Stimulated activated CD8-positive, alpha-beta memory T cell treated with anti-CD3 and anti-CD28 coated beads, Interleukin-7, amount 100 ng/mL, for 1 hour (primary cell): ENCODE results near the gene LGR4.
"Not testable (repeated sequence)": the region's sequence is repeated elsewhere in the genome, so short reads cannot be mapped to it uniquely, and the experiment has no call there.

Experiments
- DNase-seq, 2 donors: peaks; one replicate each; pipeline ENCODE4 v3.0.0-alpha.2; 2020; ENCODE audit warnings: low read depth in 2 of 2

LGR4 gene

DNA sequence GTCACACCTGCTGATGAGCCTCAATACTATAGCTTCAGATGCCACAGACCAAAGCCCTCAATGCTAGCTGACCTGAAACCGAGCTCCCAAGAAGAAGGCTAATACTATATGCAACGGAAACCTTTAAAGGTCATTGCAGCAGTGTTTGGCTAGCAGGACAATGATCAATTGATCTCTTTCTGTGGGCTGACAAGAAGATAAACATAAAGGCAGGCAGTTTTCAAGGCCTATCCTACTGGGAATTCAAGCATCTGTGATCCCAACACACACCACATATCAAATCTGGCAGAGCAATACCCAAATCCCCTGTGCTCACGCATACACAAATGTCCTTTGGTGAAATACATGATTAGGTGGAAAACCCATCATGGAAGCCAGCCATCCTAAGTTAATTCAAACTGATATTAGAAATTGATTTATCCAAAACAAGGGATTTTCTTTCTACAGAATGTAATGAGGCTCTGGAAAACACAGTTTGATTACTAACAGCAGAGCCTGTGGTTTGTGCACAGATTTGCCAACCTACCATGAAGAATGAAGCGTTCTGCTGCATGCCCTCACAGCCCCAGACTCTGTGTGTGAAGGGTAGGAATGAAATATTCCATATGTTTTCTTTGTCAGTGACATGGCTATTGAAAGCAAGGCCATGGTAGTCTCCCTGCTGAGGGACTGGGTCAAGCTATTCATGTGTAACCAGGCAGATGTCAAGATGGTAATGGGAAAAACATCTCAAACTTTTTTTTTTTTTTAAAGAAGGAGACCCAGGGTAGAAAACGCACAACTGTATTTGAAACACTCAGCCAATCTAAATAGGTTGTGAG, 12.2 kb downstream of the LGR4 start:
- no peak for DNase-seq

DNA sequence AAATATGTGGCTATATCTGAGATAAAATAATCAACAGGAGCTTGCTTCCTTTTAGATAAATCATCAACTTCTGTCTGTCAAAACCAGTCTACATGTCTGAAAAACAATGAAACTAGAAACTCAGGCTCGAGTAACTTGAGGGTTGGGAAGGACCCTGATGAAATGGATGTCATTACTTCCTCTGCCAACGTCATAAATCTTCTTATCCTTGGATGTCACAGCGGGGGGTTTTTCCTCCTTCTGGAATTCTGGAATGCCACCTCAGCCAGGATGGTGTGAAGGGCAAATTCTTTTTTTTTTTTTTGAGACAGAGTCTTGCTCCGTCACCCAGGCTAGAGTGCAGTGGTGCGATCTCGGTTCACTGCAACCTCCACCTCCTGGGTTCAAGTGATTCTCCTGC, 13.4 kb downstream of the LGR4 start:
- DNase-seq, result no peak

DNA sequence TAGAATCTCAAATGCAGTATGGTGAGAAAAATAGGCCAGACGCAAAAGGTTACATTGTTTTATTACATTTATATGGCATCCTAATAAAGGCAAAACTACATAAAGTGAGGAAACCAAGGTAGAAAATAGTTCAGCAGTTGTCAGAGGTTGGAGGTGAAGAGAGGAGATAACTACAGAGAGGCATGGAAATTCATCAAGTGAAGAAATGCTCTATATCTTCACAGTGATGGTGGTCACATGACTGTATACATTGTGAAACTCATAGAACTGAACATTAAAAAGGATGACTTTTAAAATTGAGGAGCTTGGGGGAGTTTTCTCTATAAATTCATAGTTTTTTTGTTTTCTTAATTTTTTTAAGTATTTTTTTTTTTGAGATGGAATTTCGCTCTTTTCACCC, 14.4 kb downstream of the LGR4 start:
- no peak for DNase-seq

DNA sequence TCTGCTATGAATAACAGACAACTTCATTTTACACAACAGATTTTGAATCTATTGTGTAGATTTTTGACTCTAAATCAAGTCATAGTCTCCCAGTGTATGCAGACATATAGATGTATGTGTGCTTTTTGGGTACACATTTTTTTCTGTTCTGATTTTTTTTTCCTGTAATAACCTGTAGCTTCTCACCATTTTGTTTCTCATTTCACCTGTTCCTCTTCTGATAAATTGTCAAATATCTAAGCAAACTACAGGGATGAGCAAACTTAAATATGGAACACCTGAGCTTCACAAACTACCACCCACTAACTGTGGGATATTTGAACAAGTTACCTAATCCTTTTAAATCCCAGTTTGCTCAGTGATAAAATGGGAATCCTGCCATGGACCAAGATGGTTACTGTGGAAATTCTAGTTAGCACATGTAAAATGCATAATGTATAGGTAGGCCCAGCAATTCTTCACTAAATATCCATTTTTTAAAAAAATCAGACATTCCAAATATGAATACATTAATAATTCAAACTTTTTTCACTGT, 15.7 kb downstream of the LGR4 start:
- no peak for DNase-seq

DNA sequence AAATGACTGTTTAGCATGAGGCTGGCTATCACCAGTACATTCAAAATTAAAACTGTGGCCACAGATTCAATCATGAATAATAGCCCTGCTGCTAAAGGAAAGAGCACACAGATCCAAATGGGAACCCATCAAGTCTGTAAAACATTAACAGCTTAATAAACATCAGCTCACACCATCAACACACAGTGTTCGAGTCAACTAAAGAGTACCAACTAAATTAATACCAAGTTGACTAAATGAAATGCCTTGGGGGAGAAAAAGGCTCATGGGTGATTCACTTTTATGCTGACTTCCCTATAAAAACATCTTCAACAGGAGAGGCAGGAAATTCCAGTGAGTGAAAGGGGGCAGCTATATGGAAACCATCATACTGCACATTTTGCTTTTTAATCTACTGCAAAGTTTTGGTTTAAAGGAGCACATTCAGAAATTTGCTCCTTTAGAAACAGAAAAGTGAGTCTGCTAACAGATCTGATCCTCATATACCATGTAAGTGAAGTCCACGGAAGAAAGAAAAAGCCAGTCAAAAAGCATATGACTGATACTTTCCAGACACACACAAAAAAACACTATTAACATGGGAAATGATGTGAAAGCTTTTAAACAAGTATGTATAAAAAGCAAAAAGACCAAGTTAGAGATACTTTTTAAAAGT, 16.3 kb downstream of the LGR4 start:
- no peak for DNase-seq

DNA sequence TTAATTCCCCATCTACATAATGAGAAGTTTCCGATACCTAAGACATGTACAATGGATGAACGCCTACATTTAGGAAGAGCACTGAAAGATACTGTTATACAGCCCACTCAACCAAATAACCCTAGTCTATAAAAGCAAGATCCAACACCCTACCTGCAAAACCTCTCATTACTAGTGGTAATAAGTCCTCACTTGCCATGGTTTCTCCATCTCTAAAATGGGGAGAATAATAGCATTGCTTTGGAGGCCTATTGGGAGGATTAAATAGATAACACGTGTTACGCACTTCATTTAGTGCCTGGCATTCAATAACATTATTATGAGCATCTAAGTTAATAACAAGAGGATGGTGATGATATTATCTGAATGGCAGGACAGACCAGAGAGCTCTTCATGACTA, 16.9 kb downstream of the LGR4 start:
- no peak for DNase-seq

DNA sequence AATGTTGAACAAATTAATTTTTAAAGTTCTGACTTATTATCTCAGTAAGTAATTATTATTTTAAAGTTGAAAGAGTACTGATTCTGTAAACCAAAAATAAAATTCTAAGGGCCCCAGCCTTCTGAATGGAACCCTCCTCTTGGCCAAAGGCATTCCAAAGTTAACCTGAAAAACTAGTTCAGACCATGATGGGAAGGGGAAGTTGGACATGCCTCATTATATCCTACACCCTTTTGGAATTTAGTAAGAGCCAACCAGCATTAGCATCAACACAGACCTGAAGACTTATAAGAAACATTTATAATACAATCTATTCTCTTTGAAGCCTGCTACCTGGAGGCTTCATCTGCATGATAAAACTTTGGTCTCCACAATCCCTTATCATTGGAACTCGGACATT, 18.9 kb downstream of the LGR4 start:
- DNase-seq, result no peak

DNA sequence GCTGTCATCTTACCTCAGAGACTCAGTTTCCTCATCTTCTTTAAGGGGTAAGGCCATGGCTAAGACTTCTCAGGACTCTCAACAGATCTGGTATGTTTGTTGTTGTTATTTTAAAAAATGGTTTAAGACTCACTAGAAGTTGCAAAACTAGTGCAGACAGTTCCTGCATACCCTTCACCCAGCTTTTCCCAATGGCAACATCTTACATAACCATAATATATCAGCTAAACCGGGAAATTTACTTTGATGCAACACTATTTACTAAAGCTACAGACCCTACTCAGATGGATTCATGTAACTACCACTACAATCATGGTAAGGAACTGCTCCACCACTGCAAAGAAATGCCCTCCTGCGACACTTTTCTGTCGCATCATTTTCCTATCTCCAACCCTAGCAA, 20.4 kb downstream of the LGR4 start:
- DNase-seq, result no peak

DNA sequence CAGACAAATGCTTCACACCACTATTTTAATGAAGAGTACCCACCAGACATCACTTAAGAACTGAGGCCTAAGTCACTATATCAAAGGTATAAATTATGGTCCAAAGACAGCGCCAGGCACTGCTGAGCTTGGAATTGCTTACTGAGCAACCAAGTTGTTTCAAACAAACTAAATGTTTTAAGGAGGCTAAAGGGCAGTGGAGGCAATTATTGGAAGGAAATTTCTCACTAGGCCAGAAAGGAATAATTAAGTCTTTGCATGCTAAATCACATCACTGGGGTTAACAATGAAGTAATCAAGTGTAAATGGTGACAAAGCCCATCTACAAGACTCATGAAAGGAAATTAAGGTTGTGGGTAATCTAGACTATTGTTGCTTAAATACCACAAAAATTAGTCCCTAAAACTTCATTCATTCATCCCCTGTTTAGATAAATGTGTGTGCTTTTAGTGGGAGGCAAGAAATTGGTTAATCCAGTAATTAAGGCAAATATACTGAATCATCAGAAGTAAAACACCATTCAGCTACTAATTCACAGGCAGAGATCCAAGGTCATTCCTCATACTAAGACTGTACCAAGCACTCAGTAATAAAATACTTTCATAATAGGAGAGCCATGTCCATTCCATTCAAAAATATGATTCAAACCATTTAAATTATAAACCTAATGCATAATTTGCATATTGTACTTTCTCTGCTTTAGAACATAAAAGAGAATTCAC, 21.2 kb downstream of the LGR4 start:
- no peak for DNase-seq

DNA sequence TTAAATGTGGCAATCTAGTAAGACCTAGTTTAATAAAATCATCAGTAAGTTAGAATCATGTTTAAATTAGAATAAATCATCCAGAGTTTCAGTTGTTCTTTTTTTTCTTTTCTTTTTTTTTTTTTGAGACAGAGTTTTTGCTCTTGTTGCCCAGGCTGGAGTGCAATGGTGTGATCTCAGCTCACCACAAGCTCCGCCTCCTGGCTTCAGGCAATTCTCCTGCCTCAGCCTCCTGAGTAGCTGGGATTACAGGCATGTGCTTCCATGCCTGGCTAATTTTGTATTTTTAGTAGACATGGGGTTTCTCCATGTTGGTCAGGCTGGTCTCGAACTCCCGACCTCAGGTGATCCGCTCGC, 24.4 kb downstream of the LGR4 start:
- not testable (repeated sequence) for DNase-seq

DNA sequence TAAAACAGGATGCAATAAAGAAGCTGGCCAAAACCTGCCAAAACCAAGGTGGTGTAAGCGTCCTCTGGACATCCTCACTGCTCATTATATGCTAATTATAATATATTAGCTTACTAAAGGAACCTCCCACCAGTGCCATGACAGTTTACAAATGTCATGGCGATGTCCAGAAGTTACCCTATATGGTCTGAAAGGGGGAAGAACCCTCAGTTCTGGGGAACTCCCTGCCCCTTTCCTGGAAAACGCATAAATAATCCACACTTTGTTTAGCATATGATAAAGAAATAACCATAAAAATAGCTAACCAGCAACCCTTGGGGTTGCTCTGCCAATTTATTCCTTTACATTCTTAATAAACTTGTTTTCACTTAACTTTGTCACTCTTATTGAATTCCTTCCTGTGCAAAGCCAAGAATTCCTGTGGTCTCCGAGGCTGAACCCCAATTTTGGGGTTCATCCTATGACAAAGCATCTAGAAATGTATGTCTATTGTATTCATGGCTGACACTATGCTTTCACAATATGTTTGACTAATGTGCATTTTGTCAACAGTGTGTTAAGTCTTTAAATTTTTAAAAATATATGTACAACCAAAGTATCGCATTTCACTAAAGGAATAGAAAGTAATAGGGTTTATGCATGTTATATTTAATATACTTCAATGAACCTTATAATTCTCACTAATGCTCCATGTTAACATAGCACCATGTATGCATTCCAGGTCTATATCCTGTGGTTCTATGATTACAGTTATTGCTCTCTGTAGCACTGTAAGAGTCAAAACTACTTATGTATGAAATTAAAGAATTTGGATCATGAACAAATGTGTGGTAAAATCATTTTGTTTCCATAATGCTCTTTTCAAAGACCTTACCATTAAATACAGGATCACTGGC, 25.1 kb downstream of the LGR4 start:
- DNase-seq, result no peak

DNA sequence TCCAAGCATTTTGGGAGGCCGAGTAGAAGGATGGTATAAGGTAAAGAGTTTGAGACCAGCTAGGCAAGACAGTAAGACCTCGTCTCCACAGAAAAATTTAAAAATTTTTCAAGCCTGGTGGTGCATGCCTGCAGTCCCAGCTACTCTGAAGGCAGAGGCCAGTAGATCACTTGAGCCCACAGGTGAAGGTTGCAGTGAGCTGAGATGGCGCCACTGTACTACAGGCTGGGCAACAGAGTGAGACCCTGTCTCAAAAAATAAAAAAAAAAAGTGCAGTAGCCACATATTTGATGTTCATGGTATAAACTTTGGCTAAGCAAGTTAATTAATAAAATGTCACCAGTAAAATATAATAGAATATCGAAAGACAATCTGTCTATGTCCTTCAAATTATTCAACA, 27.0 kb downstream of the LGR4 start:
- no peak for DNase-seq

DNA sequence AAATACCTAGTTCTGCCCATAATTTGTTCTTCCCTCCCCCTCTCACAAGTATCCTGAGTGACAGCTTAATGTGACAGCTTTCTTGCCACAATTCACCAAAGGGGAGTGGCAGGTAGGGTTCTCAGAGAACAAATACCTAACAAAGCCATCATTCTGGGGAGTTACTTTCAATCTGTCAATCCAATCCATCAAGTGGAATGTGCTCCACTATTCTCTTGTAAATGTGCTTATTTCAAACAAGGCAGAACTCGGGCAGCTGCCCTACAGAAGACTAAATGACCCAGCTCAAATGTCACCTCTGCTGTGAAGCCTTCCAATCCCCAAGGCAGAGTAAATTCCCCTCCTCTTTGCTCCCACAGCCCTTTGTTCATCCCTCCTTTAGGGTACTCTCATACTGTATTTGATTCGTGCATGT, 27.8 kb downstream of the LGR4 start:
- no peak for DNase-seq

DNA sequence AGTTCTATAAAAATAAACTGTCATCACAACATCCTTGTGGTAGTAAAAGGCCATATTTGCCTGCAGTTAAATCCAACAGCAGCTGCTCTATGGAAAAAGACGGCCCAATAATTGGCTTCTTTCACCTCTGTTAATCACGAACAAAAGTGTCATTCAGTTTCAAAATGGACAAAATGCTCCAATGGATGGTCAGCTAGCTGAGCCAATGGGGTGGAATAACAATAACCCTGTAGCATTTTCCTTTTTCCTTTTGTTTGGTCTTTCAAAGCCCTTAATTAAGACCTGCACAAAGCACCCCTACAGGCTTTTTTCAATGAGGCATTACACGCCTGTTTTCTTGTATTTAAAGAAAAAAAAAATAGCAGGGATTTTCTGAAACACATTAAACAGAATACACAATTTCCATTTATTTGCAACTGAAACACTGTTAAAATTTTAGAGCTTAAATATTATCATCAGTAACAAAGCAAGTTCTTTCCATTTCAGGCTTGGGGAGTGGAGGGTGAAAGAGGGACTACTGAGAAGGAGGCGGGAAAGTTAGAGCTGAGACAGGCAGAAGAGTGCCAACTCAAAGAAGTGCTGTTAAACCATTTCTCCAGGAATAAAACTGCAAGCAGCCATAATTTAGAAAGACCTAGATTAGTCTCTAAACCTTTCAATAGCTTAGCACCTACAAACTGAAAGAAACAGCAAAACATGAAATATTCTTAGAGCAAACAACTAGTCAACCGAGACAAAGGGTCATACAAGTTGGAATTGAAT, 28.7 kb downstream of the LGR4 start:
- DNase-seq, result no peak

DNA sequence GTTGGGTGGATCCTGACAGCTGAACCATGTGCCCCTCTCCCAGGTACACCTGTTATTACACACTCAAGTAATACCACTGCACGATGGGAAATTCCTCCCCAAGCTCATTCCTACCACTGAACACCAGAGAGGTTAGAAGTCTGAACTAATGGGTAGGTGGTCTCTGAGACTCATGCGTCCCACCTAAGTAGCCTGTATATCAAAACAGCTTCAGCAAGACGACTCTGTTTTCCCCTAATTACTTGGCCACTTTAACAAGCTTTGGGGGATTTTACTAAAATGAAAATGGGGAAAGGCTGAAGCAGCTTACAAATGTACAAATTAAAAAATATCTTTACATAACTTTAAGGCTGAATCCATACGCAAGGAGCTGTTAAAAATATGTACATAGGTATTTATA, 29.4 kb downstream of the LGR4 start:
- no peak for DNase-seq

DNA sequence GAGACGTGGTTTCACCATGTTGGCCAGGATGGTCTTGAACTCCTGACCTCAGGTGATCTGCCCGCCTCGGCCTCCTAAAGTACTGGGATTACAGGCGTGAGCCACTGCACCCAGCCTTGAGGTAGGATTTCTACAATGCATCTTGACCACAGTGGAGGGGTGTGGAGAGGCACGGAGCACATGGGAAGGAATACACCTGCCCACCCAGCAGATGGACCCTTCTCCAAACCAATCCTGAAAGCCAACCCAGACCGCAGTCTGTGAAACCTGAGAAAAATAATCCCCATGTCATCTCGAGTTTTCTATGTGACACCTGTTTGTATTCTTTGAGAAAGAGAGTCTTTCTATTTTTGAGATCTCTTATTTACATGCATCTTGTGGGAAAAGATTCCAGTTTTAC, 32.5 kb downstream of the LGR4 start:
- DNase-seq, result no peak

DNA sequence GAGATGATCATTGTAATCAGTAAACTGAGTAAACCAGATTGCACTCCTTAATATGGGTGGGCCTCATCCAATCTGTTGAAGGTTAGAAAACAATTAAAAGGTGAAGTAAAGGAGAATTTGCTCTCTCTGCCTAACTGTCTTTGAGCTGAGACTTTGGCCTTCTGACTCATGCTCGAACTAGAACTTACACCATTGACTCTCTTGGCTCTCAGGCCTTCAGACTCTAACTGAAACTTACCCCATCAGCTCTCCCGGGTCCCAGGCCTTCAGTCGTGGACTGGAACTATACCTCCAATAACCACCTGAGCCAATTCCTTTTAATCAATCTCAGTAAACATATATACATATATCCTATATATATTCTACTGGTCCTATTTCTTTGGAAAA, 34.0 kb downstream of the LGR4 start:
- no peak for DNase-seq

DNA sequence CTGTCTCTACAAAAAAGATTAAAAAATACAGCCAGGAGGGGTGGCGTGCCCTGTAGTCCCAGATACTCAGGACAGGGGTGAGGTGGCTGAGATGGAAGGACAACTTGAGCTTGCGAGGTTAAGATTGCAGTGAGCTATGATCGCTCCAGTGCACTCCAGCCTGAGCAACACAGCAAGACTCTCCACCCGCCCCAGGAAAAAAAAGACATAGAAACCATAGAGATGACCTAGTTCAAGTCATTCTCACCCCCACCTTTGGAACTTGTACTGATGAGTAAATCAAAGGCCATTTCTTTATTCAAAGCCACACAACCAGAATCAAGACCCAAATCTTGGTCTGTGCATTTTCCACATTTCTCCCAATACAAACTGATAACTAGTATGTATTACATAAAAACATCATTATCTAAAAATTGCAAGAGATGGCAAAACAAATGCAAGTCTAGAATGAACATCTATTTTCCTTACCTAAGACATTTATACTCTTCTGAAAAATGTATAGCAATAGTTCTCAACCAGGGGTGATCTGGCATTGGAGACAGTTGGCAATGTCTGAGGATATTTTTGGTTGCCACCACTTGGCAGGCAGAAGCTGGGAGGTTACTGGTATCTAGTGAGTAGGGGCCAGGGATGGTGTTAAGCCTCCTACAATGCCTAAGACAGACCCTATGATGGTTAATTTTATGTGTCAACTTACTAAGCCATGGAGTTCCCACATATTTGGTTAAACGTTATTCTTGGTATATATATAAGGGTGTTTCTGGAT, 34.6 kb downstream of the LGR4 start:
- no peak for DNase-seq

DNA sequence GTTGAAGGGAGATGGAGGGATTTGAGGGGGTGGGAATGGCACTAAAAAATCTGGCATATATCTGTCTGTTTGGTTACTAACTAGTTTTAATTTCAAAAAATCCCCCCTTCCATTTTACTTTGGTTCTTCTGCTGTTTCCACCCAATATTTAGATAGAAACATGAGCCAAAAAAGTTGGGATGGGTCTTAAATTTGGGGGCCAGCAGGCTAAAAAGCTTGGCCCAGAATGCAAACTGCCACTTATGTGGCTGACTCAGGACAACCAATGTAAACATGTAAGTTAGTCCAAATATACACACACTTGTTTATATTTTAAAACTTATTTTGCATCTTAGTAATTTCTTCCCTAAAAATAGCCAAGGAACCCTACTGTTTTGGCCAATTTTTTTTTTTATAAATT, 35.7 kb downstream of the LGR4 start:
- DNase-seq, result no peak

DNA sequence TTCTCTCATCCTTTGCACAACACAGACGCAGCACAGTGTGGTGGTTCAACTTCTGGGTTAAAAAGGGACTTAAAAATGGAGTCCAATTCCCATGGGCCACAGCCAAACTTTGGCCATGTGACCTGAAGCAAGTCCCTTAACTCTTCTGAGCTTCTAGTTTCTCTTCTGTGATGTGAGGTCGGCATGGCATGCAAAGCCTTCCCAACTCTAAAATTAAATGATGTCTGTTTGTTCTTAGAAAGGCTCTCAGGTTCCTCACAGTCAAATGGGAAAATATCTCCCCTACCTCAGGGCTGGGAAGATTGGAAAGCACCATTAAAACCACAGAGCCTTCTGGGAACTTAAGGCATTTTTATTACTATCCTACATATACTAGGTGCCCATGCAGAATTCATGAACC, 38.8 kb downstream of the LGR4 start:
- DNase-seq, result no peak
